AG04449 (cell line): ENCODE results near the gene RAD51D.

Experiments used
- CTCF ChIA-PET: fragments of 350-600 bp; formaldehyde crosslinking; extraction: SDS; loops from one replicate; lab custom pipeline; 2021; ENCODE audit warnings: antibody characterized with exemption; lab: Yijun Ruan, JAX
- POLR2A ChIA-PET: fragments of 400-600, 350-600 bp; formaldehyde crosslinking; extraction: SDS; loops from one replicate; lab custom pipeline; 2020; ENCODE audit warnings: antibody characterized with exemption, inconsistent platforms; lab: Yijun Ruan, JAX
- DNase-seq: peaks from one replicate; pipeline ENCODE4 v3.0.0-alpha.2; 2010; ENCODE audit warnings: low read depth, low spot score
- H3K4me3 ChIP-seq: 2 replicates; pipeline ENCODE4 v1.5.1; 2011; ENCODE audit warnings: low read depth, mild to moderate bottlenecking, control low read depth, low read length
- TF ChIP-seq, protein P1 (sequence below): IDR thresholded peaks from one replicate; pipeline ENCODE4 v1.5.1; 2011; ENCODE audit warnings: mild to moderate bottlenecking, moderate library complexity, low read length, control low read depth, inconsistent platforms; ENCODE audit not compliant: insufficient read depth; ENCODE audit errors: missing control alignments

RAD51D gene

GRCh38 chr17:35080536-35080935 is 39.1 kb downstream of the RAD51D start:
- POLR2A ChIA-PET = no interaction called here
- TF ChIP-seq, protein P1, sequence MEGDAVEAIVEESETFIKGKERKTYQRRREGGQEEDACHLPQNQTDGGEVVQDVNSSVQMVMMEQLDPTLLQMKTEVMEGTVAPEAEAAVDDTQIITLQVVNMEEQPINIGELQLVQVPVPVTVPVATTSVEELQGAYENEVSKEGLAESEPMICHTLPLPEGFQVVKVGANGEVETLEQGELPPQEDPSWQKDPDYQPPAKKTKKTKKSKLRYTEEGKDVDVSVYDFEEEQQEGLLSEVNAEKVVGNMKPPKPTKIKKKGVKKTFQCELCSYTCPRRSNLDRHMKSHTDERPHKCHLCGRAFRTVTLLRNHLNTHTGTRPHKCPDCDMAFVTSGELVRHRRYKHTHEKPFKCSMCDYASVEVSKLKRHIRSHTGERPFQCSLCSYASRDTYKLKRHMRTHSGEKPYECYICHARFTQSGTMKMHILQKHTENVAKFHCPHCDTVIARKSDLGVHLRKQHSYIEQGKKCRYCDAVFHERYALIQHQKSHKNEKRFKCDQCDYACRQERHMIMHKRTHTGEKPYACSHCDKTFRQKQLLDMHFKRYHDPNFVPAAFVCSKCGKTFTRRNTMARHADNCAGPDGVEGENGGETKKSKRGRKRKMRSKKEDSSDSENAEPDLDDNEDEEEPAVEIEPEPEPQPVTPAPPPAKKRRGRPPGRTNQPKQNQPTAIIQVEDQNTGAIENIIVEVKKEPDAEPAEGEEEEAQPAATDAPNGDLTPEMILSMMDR = no peak
- CTCF ChIA-PET = interaction anchor here (2.2 kb wide), 1 partner anchor 9 kb away, joined by 8 read pairs; no protein-coding TSS in a partner anchor
- H3K4me3 ChIP-seq = no peak overlapping the region
- no peak for DNase-seq

GRCh38 chr17:35079547-35080423 is 39.9 kb downstream of the RAD51D start:
- ChIA-PET CTCF (interaction anchor here (2.2 kb wide), 1 partner anchor 10 kb away, joined by 8 read pairs; no protein-coding TSS in a partner anchor), POLR2A (interaction anchor here (0.7 kb wide), 1 partner anchor 57 kb away, joined by 3 read pairs; no protein-coding TSS in a partner anchor)
- DNase-seq = no peak
- H3K4me3 ChIP-seq = no peak overlapping the region
- TF ChIP-seq, protein P1 = no peak

- TF ChIP-seq, protein P1 = no peak
- CTCF ChIA-PET = interaction anchor here (0.9 to 1.5 kb wide), 3 partner anchors 13 to 54 kb away, joined by 3 to 7 read pairs (median 4); no protein-coding TSS in a partner anchor
- no peak overlapping the region for H3K4me3 ChIP-seq
- no peak for DNase-seq
- POLR2A ChIA-PET = no interaction called here
Measured at GRCh38 chr17:35076874-35077273, 42.8 kb downstream of the RAD51D start.

GRCh38 chr17:35074711-35075707 is 44.7 kb downstream of the RAD51D start:
- ChIA-PET POLR2A (no interaction called here), CTCF (interaction anchor here (0.9 to 1.9 kb wide), 3 partner anchors 10 to 84 kb away, joined by 4 to 5 read pairs (median 5); no protein-coding TSS in a partner anchor)
- no peak for DNase-seq
- TF ChIP-seq, protein P1 = no peak
- no peak overlapping the region for H3K4me3 ChIP-seq

DNA sequence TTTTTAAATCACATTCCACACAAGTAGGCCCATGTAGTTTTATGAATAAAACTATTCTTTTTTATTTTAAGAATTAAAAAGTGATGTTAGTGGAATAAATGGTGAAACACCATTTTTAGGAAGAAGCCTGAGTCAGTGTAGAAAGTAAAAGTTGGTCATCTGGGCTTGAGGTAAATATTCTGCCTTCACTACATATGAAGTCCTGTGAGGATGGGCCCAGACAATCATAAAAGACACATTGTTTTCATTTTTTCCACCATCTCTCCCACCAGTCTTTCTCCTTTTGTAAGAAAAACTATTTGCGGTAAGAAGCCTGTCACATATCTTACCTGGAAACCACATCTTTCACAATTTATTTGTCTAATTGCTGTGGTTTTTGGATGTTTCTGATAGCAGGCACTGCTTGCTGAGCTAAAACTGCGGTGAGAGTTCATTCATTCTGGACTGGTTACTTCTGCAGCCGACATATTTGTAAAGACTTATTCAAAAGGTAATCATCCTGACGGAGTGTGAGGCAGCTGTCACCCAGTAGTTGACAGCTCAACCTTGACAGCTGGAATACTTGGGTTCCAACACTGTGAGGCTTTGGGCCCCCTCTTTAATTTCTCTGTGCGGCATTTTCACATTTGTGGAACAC is 45.6 kb downstream of the RAD51D start:
- DNase-seq = no peak
- ChIA-PET POLR2A (no interaction called here), CTCF (interaction anchor here (1.1 to 1.9 kb wide), 2 partner anchors 10 to 16 kb away, joined by 5 read pairs; no protein-coding TSS in a partner anchor)
- TF ChIP-seq, protein P1 = no peak
- H3K4me3 ChIP-seq = no peak overlapping the region
